NCI-H524 treated with DMSO at 0.1 percent for 48 hours (cell line): ENCODE data around the gene ATP13A2.

Experiments used
- DNase-seq: peaks from one replicate; lab custom pipeline; 2025; lab: John Stamatoyannopoulos, UW

The ATP13A2 gene

GRCh38 chr1:17031436-17031835 lies 19.7 kb upstream of the ATP13A2 start:
- no peak for DNase-seq

- DNase-seq = no peak
Observed at GRCh38 chr1:17030206-17030605, 18.5 kb upstream of the ATP13A2 start.

GRCh38 chr1:17028662-17029188 lies 17.0 kb upstream of the ATP13A2 start:
- no peak for DNase-seq

- DNase-seq = no peak
Observed at GRCh38 chr1:17027900-17028299, 16.2 kb upstream of the ATP13A2 start.

GRCh38 chr1:17027403-17027802 lies 15.7 kb upstream of the ATP13A2 start:
- no peak for DNase-seq

- DNase-seq = no peak
Observed at GRCh38 chr1:17024721-17025120, 13.0 kb upstream of the ATP13A2 start.

- DNase-seq = no peak
Observed at GRCh38 chr1:17023573-17023972, 11.8 kb upstream of the ATP13A2 start.

- no peak for DNase-seq
Observed at GRCh38 chr1:17023102-17023501, 11.4 kb upstream of the ATP13A2 start.

GRCh38 chr1:17021896-17022295 lies 10.2 kb upstream of the ATP13A2 start:
- no peak for DNase-seq

GRCh38 chr1:17020502-17020901 lies 8.8 kb upstream of the ATP13A2 start:
- no peak for DNase-seq

GRCh38 chr1:17018849-17019248 lies 7.1 kb upstream of the ATP13A2 start:
- DNase-seq = no peak

GRCh38 chr1:17017435-17017834 lies 5.7 kb upstream of the ATP13A2 start:
- no peak for DNase-seq

GRCh38 chr1:17016317-17016661 lies 4.6 kb upstream of the ATP13A2 start:
- DNase-seq = no peak

GRCh38 chr1:17014671-17015567 lies 3.2 kb upstream of the ATP13A2 start:
- DNase-seq = no peak

GRCh38 chr1:17013491-17014320 lies 2.0 kb upstream of the ATP13A2 start:
- DNase-seq = no peak

- DNase-seq = no peak
Observed at GRCh38 chr1:17012775-17013490, 1.2 kb upstream of the ATP13A2 start.

- DNase-seq = no peak
Observed at GRCh38 chr1:17011092-17011438, 663 bp downstream of the ATP13A2 start.

- DNase-seq = no peak
Observed at GRCh38 chr1:17009706-17010105, 2.0 kb downstream of the ATP13A2 start.

GRCh38 chr1:17008208-17008855 lies 3.4 kb downstream of the ATP13A2 start:
- no peak for DNase-seq

- DNase-seq = no peak
Observed at GRCh38 chr1:17007121-17007520, 4.6 kb downstream of the ATP13A2 start.

GRCh38 chr1:17005365-17005740 lies 6.4 kb downstream of the ATP13A2 start:
- DNase-seq = no peak
